T-cell (primary cell): Measurements from ENCODE around the gene PHC2. TPM values are rescaled to one million over a fixed set of nuclear protein-coding genes. Genes with fewer than 3 reads are reported as not detected.

ENCODE experiments used
- ATAC-seq, 4 experiments: fragments of 200-7000 bp in 3 of 4; fragments of 150-1000 bp in 1 of 4; cut with Tn5 transposase; replicated peaks in 1 of 4; 1 replicate in 3 of 4; 2 replicates in 1 of 4; pipeline ENCODE4 v1.10.0; 2021; ENCODE audit warnings: moderate library complexity in 3 of 4, mild to moderate bottlenecking in 2 of 4, moderate number of reproducible peaks in 1 of 4
- CTCF ChIA-PET, 2 donors: fragments of 300-600 bp; sonication (Branson Sonifier 250); formaldehyde crosslinking; loops; one replicate each; lab custom pipeline; 2022; ENCODE audit warnings: antibody characterized with exemption in 2 of 2; lab: Charles Lee
- POLR2A ChIA-PET, 2 donors: fragments of 300-600 bp; sonication (Branson Sonifier 250); formaldehyde crosslinking; loops; one replicate each; lab custom pipeline; 2022; ENCODE audit warnings: antibody characterized with exemption in 2 of 2; lab: Charles Lee
- DNase-seq, 35 experiments: peaks; one replicate each; pipeline versions ENCODE4 v3.0.0 to v3.0.0-alpha.2; 2013 to 2023
- H3K27ac ChIP-seq: one replicate; pipeline ENCODE4 v1.5.1; 2013; ENCODE audit warnings: low read length
- H3K27me3 ChIP-seq, 2 experiments: replicated peaks in 1 of 2; 1 replicate in 1 of 2; 2 replicates in 1 of 2; pipeline versions ENCODE4 v1.6.1 to v1.7.0; 2013; ENCODE audit warnings: low read length in 1 of 2, mixed read lengths in 1 of 2; ENCODE audit not compliant: control insufficient read depth in 2 of 2, insufficient read depth in 2 of 2; ENCODE audit errors: extremely low read depth in 1 of 2
- H3K36me3 ChIP-seq, 2 donors: 1 replicate in 1 of 2; 2 replicates in 1 of 2; pipeline versions ENCODE4 v1.6.1 to v1.7.0; 2013; ENCODE audit warnings: low read length in 1 of 2; ENCODE audit not compliant: control insufficient read depth in 2 of 2, insufficient read depth in 1 of 2; ENCODE audit errors: extremely low read depth in 1 of 2
- H3K4me1 ChIP-seq, 2 experiments: 1 replicate in 1 of 2; 2 replicates in 1 of 2; pipeline versions ENCODE4 v1.6.1 to v1.7.0; 2013; ENCODE audit warnings: low read length in 2 of 2, mixed read lengths in 1 of 2; ENCODE audit not compliant: insufficient read depth in 2 of 2, control insufficient read depth in 1 of 2; ENCODE audit errors: extremely low read depth in 1 of 2
- H3K4me3 ChIP-seq, 2 donors: 1 replicate in 1 of 2; 2 replicates in 1 of 2; pipeline versions ENCODE4 v1.5.1 to v1.7.0; 2013; ENCODE audit warnings: mild to moderate bottlenecking in 2 of 2, low read length in 1 of 2, moderate library complexity in 1 of 2; ENCODE audit not compliant: control insufficient read depth in 1 of 2; ENCODE audit errors: extremely low read depth in 1 of 2
- H3K9me3 ChIP-seq: 2 replicates; pipeline ENCODE4 v1.7.0; 2013
- H3K27ac Mint-ChIP-seq, 2 donors: one replicate each; pipeline ENCODE4 v1.8.0; 2020 to 2021; ENCODE audit warnings: mild to moderate bottlenecking in 2 of 2, mixed read lengths in 2 of 2
- H3K27me3 Mint-ChIP-seq, 2 donors: one replicate each; pipeline ENCODE4 v1.8.0; 2021 to 2022; ENCODE audit warnings: mixed read lengths in 2 of 2
- H3K36me3 Mint-ChIP-seq: one replicate; pipeline ENCODE4 v1.8.0; 2021; ENCODE audit warnings: mixed read lengths
- H3K4me1 Mint-ChIP-seq, 3 donors: one replicate each; pipeline ENCODE4 v1.8.0; 2020 to 2022; ENCODE audit warnings: mixed read lengths in 3 of 3, mild to moderate bottlenecking in 1 of 3
- H3K4me3 Mint-ChIP-seq, 3 donors: one replicate each; pipeline ENCODE4 v1.8.0; 2020 to 2022; ENCODE audit warnings: mild to moderate bottlenecking in 3 of 3, mixed read lengths in 3 of 3, moderate library complexity in 3 of 3
- H3K9me3 Mint-ChIP-seq, 3 donors: one replicate each; pipeline ENCODE4 v1.8.0; 2020 to 2022; ENCODE audit warnings: mixed read lengths in 3 of 3
- WGBS: methylation state at CpG from one replicate; pipeline ENCODE4 v1.1.5; 2013; ENCODE audit warnings: missing lambda C conversion rate; ENCODE audit not compliant: insufficient coverage; 5-methylcytosine and 5-hydroxymethylcytosine counted together
- total RNA-seq, 35 experiments: library from RNA in 6 of 35; stranded (reverse) in 6 of 35; fragments of 120-200 nt in 1 of 35; gene quantifications; one replicate each; pipeline versions ENCODE4 v1.2.1 to v1.2.4 and lab custom pipeline; 2013 to 2026

The PHC2 gene
- total RNA-seq, 5 donors from 2014 or later (not counting 1 experiment from before 2014, with no cell fraction given): 29.7 to 39.3 (median 37.9) TPM

DNA sequence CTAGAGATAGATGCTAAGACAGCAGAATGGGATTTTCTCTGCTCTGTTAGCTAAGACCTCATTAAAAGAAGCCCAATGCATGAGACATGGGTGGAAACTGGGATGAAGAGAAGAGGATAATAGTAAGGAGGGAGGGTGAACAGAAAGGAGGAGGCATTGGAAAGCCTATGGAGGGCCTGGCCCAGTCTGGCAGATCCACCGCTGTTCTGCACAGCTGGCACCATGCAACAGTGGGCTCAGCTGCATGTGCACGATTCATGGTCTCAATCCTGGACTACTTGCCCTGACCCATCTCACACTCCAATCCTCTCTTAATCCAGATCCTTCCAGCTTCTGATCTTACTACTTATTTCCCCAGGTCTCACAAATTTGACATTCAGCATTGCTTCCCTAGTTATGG is 2.2 kb downstream of the PHC2 start:
- Histone ChIP-seq H3K27ac (no peak overlapping the region), H3K4me3 (no peak overlapping the region), H3K36me3 (no peaks in the 10 kb centered on the region), H3K27me3 (peaks cover 3 to 4% of the 10 kb centered on the region in 2 experiments), H3K4me1 (peaks cover 4 to 7% of the 10 kb centered on the region in 2 experiments), H3K9me3 (no peaks in the 10 kb centered on the region)
- Mint-ChIP-seq H3K4me3 (no peak overlapping the region), H3K4me1 (peaks cover 0 to 6% (median 4%) of the 10 kb centered on the region in 3 donors), H3K27ac (no peak overlapping the region), H3K36me3 (no peaks in the 10 kb centered on the region), H3K9me3 (no peaks in the 10 kb centered on the region), H3K27me3 (peaks cover 13 to 17% of the 10 kb centered on the region in 2 donors)
- WGBS: 91% methylated on average over 1 of the region's 2 CpGs
- ATAC-seq: no peak
- no peak for DNase-seq
- ChIA-PET POLR2A (no interaction called here), CTCF (interaction anchor here in 1 of 2 donors (1.2 kb wide), 1 partner anchor 11 kb away, joined by 3 read pairs; no protein-coding TSS in a partner anchor)

DNA sequence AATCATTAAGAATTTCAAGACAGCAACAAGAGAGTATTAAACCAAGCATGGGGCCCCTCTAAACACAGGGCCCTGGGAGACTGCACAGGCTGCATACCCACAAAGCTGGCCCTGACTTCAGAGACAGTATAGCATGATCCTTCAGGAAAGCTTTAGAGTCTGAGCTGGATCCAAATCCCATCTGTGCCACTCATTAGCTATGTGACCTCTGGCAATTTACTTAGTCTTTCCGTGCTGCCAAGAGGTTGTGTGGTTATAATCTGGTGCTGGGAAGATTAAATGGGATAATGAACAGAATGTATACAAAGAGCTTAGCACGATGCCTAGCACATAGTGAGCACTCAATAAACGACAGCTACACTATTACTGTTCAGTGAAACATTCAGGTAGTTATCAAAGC is 4.0 kb downstream of the PHC2 start:
- WGBS: no CpG with 5 or more reads among the region's 3 CpGs
- no peak overlapping the region for H3K4me3 ChIP-seq
- no peak for ATAC-seq
- H3K36me3 Mint-ChIP-seq: no peaks in the 10 kb centered on the region
- H3K27ac ChIP-seq: no peak overlapping the region
- DNase-seq: no peak
- H3K36me3 ChIP-seq: no peaks in the 10 kb centered on the region
- no peak overlapping the region for H3K4me3 Mint-ChIP-seq
- H3K9me3 Mint-ChIP-seq: no peaks in the 10 kb centered on the region
- ChIA-PET POLR2A (no interaction called here), CTCF (no interaction called here)
- peaks cover 0 to 6% (median 4%) of the 10 kb centered on the region in 3 donors for H3K4me1 Mint-ChIP-seq
- peaks cover 4 to 7% of the 10 kb centered on the region in 2 experiments for H3K4me1 ChIP-seq
- H3K27me3 ChIP-seq: peaks cover 3 to 4% of the 10 kb centered on the region in 2 experiments
- H3K27ac Mint-ChIP-seq: no peak overlapping the region
- H3K27me3 Mint-ChIP-seq: peaks cover 20 to 27% of the 10 kb centered on the region in 2 donors
- H3K9me3 ChIP-seq: no peaks in the 10 kb centered on the region

DNA sequence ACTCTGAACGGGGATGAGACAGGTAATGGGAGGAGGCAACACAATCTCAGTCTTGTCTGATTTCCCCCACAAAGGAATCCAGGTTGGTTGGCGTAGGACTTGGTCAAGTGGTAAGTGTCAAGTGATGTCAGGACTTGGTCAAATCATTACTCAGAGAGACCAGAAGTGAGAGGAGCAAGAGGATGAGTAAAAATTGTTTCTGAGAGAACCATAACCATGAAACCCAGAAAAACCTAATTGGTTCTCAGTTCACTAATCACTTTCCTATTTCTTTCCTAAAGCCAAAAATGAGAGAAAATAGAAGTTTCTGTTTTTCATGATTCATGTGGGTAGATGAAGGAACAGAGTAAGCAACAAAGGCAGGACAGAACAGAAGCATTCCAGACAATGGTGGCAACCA is 5.0 kb downstream of the PHC2 start:
- no peak overlapping the region for H3K4me3 Mint-ChIP-seq
- peaks cover 0 to 3% (median 0%) of the 10 kb centered on the region in 3 donors for H3K4me1 Mint-ChIP-seq
- H3K27ac Mint-ChIP-seq: no peak overlapping the region
- Histone ChIP-seq H3K9me3 (no peaks in the 10 kb centered on the region), H3K36me3 (no peaks in the 10 kb centered on the region), H3K27me3 (peaks cover 2 to 3% of the 10 kb centered on the region in 2 experiments), H3K4me3 (no peak overlapping the region), H3K27ac (no peak overlapping the region), H3K4me1 (peaks cover 2 to 7% of the 10 kb centered on the region in 2 experiments)
- H3K9me3 Mint-ChIP-seq: no peaks in the 10 kb centered on the region
- WGBS: no CpG with 5 or more reads among the region's 2 CpGs
- ChIA-PET CTCF (interaction anchor here in 1 of 2 donors (0.6 kb wide), 1 partner anchor 128 kb away, joined by 3 read pairs; no protein-coding TSS in a partner anchor), POLR2A (no interaction called here)
- no peak for DNase-seq
- no peaks in the 10 kb centered on the region for H3K36me3 Mint-ChIP-seq
- ATAC-seq: no peak
- H3K27me3 Mint-ChIP-seq: peaks cover 26 to 37% of the 10 kb centered on the region in 2 donors

DNA sequence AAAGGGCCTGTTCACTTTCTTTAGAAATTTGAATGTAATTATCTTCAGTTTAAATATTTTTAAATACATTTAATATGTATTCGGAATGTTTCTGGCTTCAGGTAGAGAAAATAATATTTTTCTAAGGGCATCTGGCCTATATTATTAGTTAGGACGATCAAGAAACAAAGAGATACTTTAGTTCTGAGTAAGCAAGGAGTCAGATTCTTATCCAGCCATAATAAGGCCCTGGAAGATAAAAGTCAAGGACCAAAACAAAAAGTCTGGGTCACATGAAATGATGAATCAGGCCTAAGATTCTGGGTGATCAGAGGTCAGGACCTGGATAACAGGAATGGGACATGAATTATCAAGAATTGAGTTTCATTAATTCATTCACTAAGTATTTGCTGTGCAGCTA is 6.3 kb downstream of the PHC2 start:
- Mint-ChIP-seq H3K4me3 (no peak overlapping the region), H3K4me1 (no peaks in the 10 kb centered on the region), H3K27me3 (peaks cover 31 to 38% of the 10 kb centered on the region in 2 donors), H3K9me3 (no peaks in the 10 kb centered on the region), H3K27ac (no peak overlapping the region), H3K36me3 (no peaks in the 10 kb centered on the region)
- POLR2A ChIA-PET: no interaction called here
- Histone ChIP-seq H3K27ac (no peak overlapping the region), H3K36me3 (no peaks in the 10 kb centered on the region), H3K4me1 (peaks cover under 1% of the 10 kb centered on the region in 2 experiments), H3K9me3 (no peaks in the 10 kb centered on the region), H3K27me3 (peaks cover 2 to 3% of the 10 kb centered on the region in 2 experiments), H3K4me3 (no peak overlapping the region)
- DNase-seq: no peak
- no CpG with 5 or more reads among the region's 2 CpGs for WGBS
- CTCF ChIA-PET: no interaction called here
- ATAC-seq: no peak

DNA sequence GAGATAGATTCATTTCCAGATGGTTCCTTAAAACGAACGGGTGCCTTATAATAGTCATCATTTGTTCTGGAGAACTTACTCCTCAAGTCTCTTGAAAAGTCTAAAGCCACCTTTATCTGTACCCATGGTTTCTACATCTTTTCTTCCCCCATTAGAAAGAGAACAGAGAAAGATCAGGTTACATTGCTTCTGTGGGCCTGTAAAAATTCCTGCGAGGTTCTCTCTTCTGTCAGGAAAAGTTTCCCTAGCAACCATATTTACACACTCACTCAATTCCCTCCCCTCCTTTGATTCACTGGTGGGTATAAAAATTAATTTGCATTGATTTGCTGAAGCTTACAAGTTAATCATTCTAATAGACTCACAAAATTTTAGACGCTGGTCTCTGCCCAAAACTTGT is 6.7 kb downstream of the PHC2 start:
- Mint-ChIP-seq H3K36me3 (no peaks in the 10 kb centered on the region), H3K9me3 (no peaks in the 10 kb centered on the region), H3K27ac (no peak overlapping the region), H3K4me1 (no peaks in the 10 kb centered on the region), H3K27me3 (peaks cover 31 to 41% of the 10 kb centered on the region in 2 donors), H3K4me3 (no peak overlapping the region)
- Histone ChIP-seq H3K4me1 (no peaks in the 10 kb centered on the region), H3K36me3 (no peaks in the 10 kb centered on the region), H3K27ac (no peak overlapping the region), H3K4me3 (no peak overlapping the region), H3K27me3 (peaks cover 0 to 3% of the 10 kb centered on the region in 2 experiments), H3K9me3 (no peaks in the 10 kb centered on the region)
- ATAC-seq (no peak), DNase-seq (no peak)
- ChIA-PET CTCF (no interaction called here), POLR2A (no interaction called here)
- no CpG with 5 or more reads among the region's 4 CpGs for WGBS

DNA sequence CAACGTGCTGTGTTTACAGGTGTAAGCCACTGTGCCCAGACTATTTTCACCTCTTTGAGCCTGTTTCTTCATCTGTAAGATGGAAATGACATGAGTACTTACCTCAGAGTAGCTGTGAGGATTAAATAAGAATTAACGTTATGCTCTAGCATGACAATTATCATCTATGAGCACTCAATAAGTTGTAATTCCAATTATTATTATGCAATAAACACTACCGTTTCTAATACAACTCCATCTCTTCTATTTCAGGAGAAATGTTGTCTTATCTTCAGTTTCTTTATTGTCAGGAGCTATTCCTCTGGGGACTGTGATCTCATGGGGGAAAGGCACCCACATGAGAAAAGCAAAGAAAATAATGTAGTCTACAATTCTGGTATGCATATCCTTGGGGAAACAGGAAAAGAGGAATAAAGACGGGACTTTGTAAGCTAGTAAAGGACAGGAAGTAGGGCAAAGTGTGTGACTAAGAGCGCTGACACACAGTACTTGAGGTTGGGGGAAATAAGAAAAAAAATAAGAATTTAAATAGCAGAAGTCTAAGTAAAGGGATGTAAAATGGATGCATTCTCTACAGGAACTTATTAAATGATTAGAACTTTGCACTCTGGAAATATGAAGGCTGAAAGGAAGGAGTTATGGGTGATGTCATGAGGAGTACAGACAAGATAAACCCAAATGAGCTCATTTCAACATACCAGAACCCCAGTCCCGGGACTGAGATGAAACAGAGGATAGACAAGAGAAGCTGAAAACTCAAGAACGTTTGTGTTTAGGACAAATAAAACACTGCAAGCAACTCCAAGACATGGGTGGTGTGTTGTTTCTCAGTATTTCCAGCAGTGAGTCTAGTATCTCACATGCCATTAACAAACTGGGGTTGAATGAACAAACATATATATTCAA is 9.8 kb downstream of the PHC2 start:
- Histone ChIP-seq H3K9me3 (no peaks in the 10 kb centered on the region), H3K4me1 (no peaks in the 10 kb centered on the region), H3K27me3 (no peaks in the 10 kb centered on the region), H3K4me3 (no peak overlapping the region), H3K27ac (no peak overlapping the region), H3K36me3 (no peaks in the 10 kb centered on the region)
- Mint-ChIP-seq H3K27me3 (peaks cover 30 to 38% of the 10 kb centered on the region in 2 donors), H3K36me3 (no peaks in the 10 kb centered on the region), H3K9me3 (peaks cover 0 to 15% (median 8%) of the 10 kb centered on the region in 3 donors), H3K27ac (no peak overlapping the region), H3K4me3 (no peak overlapping the region), H3K4me1 (no peaks in the 10 kb centered on the region)
- ChIA-PET CTCF (interaction anchor here in 1 of 2 donors (0.6 to 0.8 kb wide), 2 partner anchors 15 to 50 kb away, joined by 3 read pairs; no protein-coding TSS in a partner anchor), POLR2A (interaction anchor here in 1 of 2 donors (0.6 kb wide), 1 partner anchor 9 kb away, joined by 10 read pairs; no protein-coding TSS in a partner anchor)
- ATAC-seq: no peak
- WGBS: 30% methylated on average over 3 of the region's 7 CpGs
- DNase-seq: no peak
